SK-N-SH (cell line): ENCODE measurements around the gene MKRN2. TPM values are rescaled to one million over a fixed set of nuclear protein-coding genes. Genes with fewer than 3 reads are reported as not detected.
"Not testable (repeated sequence)": the region's sequence is repeated elsewhere in the genome, so short reads cannot be mapped to it uniquely, and the experiment has no call there.

Experiments used
- CTCF ChIA-PET: fragments of 300-600, 350-600 bp; formaldehyde crosslinking; extraction: SDS; loops from one replicate; lab custom pipeline; 2021; lab: Yijun Ruan, JAX
- POLR2A ChIA-PET: fragments of 350-600 bp; sonication (Branson Sonifier 250); formaldehyde crosslinking; extraction: SDS; loops from one replicate; lab custom pipeline; 2020; ENCODE audit warnings: antibody characterized with exemption, inconsistent platforms; lab: Yijun Ruan, JAX
- DNase-seq: peaks from one replicate; pipeline ENCODE4 v3.0.0; 2012
- H2AFZ ChIP-seq: fragments of 200-600 bp; sonication (generic); 2 replicates; pipeline ENCODE4 v1.8.1; 2016; ENCODE audit warnings: antibody characterized with exemption, mild to moderate bottlenecking, low read depth
- H3F3A ChIP-seq: fragments of 200-600 bp; sonication (generic); replicated peaks from 2 replicates; pipeline ENCODE3; 2016; ENCODE audit warnings: antibody characterized with exemption, mild to moderate bottlenecking; ENCODE audit not compliant: insufficient read depth
- H3K27ac ChIP-seq, 2 experiments: fragments of 200-500 bp in 1 of 2; fragments of 200-600 bp in 1 of 2; sonication (Bioruptor generic) in 1 of 2; sonication (generic), shearing (Covaris generic) in 1 of 2; 2 replicates each; pipeline versions ENCODE4 v1.5.1 to v1.6.1; 2014 to 2016; ENCODE audit warnings: low read depth in 2 of 2, inconsistent platforms in 1 of 2, low read length in 1 of 2, mild to moderate bottlenecking in 1 of 2, mixed read lengths in 1 of 2
- H3K27me3 ChIP-seq: fragments of 200-600 bp; sonication (generic), shearing (Covaris generic); 2 replicates; pipeline ENCODE4 v1.6.1; 2016; ENCODE audit warnings: mixed run types; ENCODE audit not compliant: insufficient read depth
- H3K36me3 ChIP-seq, 2 experiments: fragments of 200-500 bp in 1 of 2; fragments of 200-600 bp in 1 of 2; sonication (Bioruptor generic) in 1 of 2; sonication (generic) in 1 of 2; replicated peaks in 1 of 2; 2 replicates each; pipeline versions ENCODE3 to v1.5.1; 2014 to 2016; ENCODE audit warnings: low read length in 1 of 2, mild to moderate bottlenecking in 1 of 2; ENCODE audit not compliant: insufficient read depth in 2 of 2, control insufficient read depth in 1 of 2
- H3K4me1 ChIP-seq, 2 experiments: fragments of 200-500 bp in 1 of 2; fragments of 200-600 bp in 1 of 2; sonication (Bioruptor generic) in 1 of 2; sonication (generic), shearing (Covaris generic) in 1 of 2; 2 replicates each; pipeline versions ENCODE4 v1.5.1 to v1.6.1; 2014 to 2016; ENCODE audit warnings: low read depth in 1 of 2, low read length in 1 of 2, mixed run types in 1 of 2; ENCODE audit not compliant: insufficient read depth in 2 of 2, control insufficient read depth in 1 of 2
- H3K4me2 ChIP-seq: fragments of 200-600 bp; sonication (generic), shearing (Covaris generic); 2 replicates; pipeline ENCODE4 v1.6.1; 2017; ENCODE audit warnings: mixed run types
- H3K4me3 ChIP-seq, 2 experiments: fragments of 200-500 bp in 1 of 2; fragments of 200-600 bp in 1 of 2; sonication (Bioruptor generic) in 1 of 2; sonication (generic), shearing (Covaris generic) in 1 of 2; 2 replicates each; pipeline versions ENCODE4 v1.5.1 to v1.8.1; 2014 to 2016; ENCODE audit warnings: low read depth in 2 of 2, inconsistent platforms in 1 of 2, low read length in 1 of 2, mild to moderate bottlenecking in 1 of 2, mixed read lengths in 1 of 2, moderate library complexity in 1 of 2
- H3K79me2 ChIP-seq: fragments of 200-600 bp; sonication (generic); 2 replicates; pipeline ENCODE4 v1.8.1; 2017; ENCODE audit warnings: mild to moderate bottlenecking; ENCODE audit not compliant: insufficient read depth
- H3K9ac ChIP-seq: fragments of 200-600 bp; sonication (generic); 2 replicates; pipeline ENCODE4 v1.6.1; 2017; ENCODE audit warnings: mixed run types
- H3K9me2 ChIP-seq: fragments of 200-600 bp; sonication (generic); 2 replicates; pipeline ENCODE4 v1.6.1; 2017; ENCODE audit warnings: mixed run types
- H3K9me3 ChIP-seq: fragments of 200-600 bp; sonication (generic); 2 replicates; pipeline ENCODE4 v1.6.1; 2017; ENCODE audit warnings: mixed run types, mild to moderate bottlenecking, moderate library complexity
- H4K20me1 ChIP-seq: fragments of 200-600 bp; sonication (generic); 2 replicates; pipeline ENCODE4 v1.6.1; 2017; ENCODE audit warnings: mild to moderate bottlenecking, mixed run types; ENCODE audit not compliant: insufficient read depth
- CHD2 ChIP-seq: fragments of 150-350 bp; IDR thresholded peaks from 2 replicates; pipeline ENCODE4 v1.6.1; 2018; ENCODE audit warnings: low read length; ENCODE audit not compliant: partially characterized antibody
- ELF1 ChIP-seq: IDR thresholded peaks from 2 replicates; pipeline ENCODE4 v1.4.0; 2012
- EP300 ChIP-seq, 2 experiments: IDR thresholded peaks; 2 replicates each; pipeline versions ENCODE4 v1.4.0 to v1.6.1; 2012; ENCODE audit warnings: borderline replicate concordance in 1 of 2, low read depth in 1 of 2, low read length in 1 of 2
- FOXM1 ChIP-seq: IDR thresholded peaks from 2 replicates; pipeline ENCODE4 v1.4.0; 2012; ENCODE audit warnings: low read depth, mild to moderate bottlenecking
- GABPA ChIP-seq: IDR thresholded peaks from 2 replicates; pipeline ENCODE4 v1.4.0; 2012; ENCODE audit warnings: low read depth, mild to moderate bottlenecking
- JUND ChIP-seq: IDR thresholded peaks from 2 replicates; pipeline ENCODE4 v1.4.0; 2012
- MEF2A ChIP-seq: IDR thresholded peaks from 2 replicates; pipeline ENCODE4 v1.4.0; 2012; ENCODE audit warnings: low read depth, borderline replicate concordance
- MXI1 ChIP-seq: IDR thresholded peaks from 2 replicates; pipeline ENCODE4 v1.6.1; 2012; ENCODE audit warnings: mild to moderate bottlenecking, low read depth, low read length, improper control_type of control experiment
- NFIC ChIP-seq: IDR thresholded peaks from 2 replicates; pipeline ENCODE4 v1.4.0; 2012; ENCODE audit warnings: borderline replicate concordance
- NRF1 ChIP-seq: IDR thresholded peaks from 2 replicates; pipeline ENCODE4 v1.6.1; 2012; ENCODE audit warnings: low read depth, mild to moderate bottlenecking, low read length
- RCOR1 ChIP-seq: fragments of 150-350 bp; IDR thresholded peaks from 2 replicates; pipeline ENCODE4 v1.6.1; 2017; ENCODE audit warnings: antibody characterized with exemption, low read length
- RXRA ChIP-seq: IDR thresholded peaks from 2 replicates; pipeline ENCODE4 v1.4.0; 2012; ENCODE audit warnings: low read depth, mild to moderate bottlenecking, borderline replicate concordance
- SIN3A ChIP-seq: IDR thresholded peaks from 2 replicates; pipeline ENCODE4 v1.6.1; 2012; ENCODE audit warnings: low read depth, mild to moderate bottlenecking, low read length, moderate library complexity, borderline replicate concordance
- SMC3 ChIP-seq: IDR thresholded peaks from 2 replicates; pipeline ENCODE4 v1.6.1; 2012; ENCODE audit warnings: low read depth, low read length, improper control_type of control experiment
- YY1 ChIP-seq: IDR thresholded peaks from 2 replicates; pipeline ENCODE4 v1.4.0; 2012; ENCODE audit warnings: low read depth, mild to moderate bottlenecking
- WGBS: methylation state at CpG from one replicate; pipeline ENCODE4 v1.1.6; 2017; ENCODE audit warnings: low lambda C conversion rate; 5-methylcytosine and 5-hydroxymethylcytosine counted together
- polyA plus RNA-seq, 3 experiments: library from polyadenylated mRNA; depleted of rRNA; stranded (reverse); fragments of >200 nt; gene quantifications; 2 replicates each; pipeline ENCODE4 v1.2.3, GENCODE V29; 2012
- TF ChIP-seq, protein P1 (sequence below): IDR thresholded peaks from 2 replicates; pipeline ENCODE4 v1.4.0; 2012; ENCODE audit warnings: low read depth
- TF ChIP-seq, protein P2 (sequence below): IDR thresholded peaks from 2 replicates; pipeline ENCODE4 v1.4.0; 2012; ENCODE audit warnings: low read depth, borderline replicate concordance
- TF ChIP-seq, protein P3 (sequence below): IDR thresholded peaks from 2 replicates; pipeline ENCODE4 v1.4.0; 2012; ENCODE audit warnings: low read depth, borderline replicate concordance

Gene MKRN2
- polyA plus RNA-seq, 1 of the 3 experiments (the other 2 are of a cell fraction): 29.8 TPM

DNA sequence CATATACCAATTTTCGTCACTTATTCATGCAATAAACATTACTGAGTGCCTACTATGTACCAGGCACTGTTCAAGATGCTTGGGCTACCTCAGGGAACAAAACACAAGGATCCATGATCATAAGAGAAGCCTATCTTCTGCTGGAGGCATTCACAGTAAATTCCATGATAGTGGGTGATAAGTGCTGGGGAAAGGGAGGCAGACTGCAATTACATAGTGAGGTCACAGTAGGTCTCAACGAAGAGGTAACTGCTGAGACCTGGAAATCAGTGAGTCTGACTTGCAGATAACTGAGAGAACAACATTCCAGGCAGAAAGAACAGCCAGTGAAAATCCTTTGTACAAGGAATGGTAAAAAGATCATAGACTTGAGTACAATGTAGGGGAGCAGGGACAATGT lies 73.4 kb downstream of the MKRN2 start:
- Histone ChIP-seq H3K4me3 (no peak overlapping the region), H3K36me3 (peaks cover 0 to 8% of the 10 kb centered on the region in 2 experiments), H3K4me1 (peaks cover 11% of the 10 kb centered on the region in 2 experiments; a peak in 3 of 4 replicates), H3K9ac (no peak overlapping the region), H3K9me2 (no peaks in the 10 kb centered on the region), H3K27me3 (no peaks in the 10 kb centered on the region), H3K27ac (peak overlapping the region in 1 of 2 experiments; percentile 25; a peak in 1 of 4 replicates), H3F3A (peaks cover 14% of the 10 kb centered on the region), H3K79me2 (peaks cover 100% of the 10 kb centered on the region), H4K20me1 (peaks cover 94% of the 10 kb centered on the region), H2AFZ (no peak overlapping the region), H3K4me2 (no peak overlapping the region), H3K9me3 (no peaks in the 10 kb centered on the region)
- DNase-seq: no peak
- TF ChIP-seq RCOR1 (no peak), RXRA (no peak), NFIC (no peak), YY1 (no peak), MXI1 (no peak), MEF2A (no peak), FOXM1 (no peak), CHD2 (no peak), GABPA (no peak), SMC3 (no peak), SIN3A (no peak), NRF1 (no peak), JUND (no peak), EP300 (IDR thresholded peaks at IDR 0.05; ENCODE audit: borderline replicate concordance in 1 of 2, low read depth in 1 of 2, low read length in 1 of 2) (no peak), ELF1 (no peak)
- TF ChIP-seq, protein P1, sequence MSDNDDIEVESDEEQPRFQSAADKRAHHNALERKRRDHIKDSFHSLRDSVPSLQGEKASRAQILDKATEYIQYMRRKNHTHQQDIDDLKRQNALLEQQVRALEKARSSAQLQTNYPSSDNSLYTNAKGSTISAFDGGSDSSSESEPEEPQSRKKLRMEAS: no peak
- TF ChIP-seq, protein P2, sequence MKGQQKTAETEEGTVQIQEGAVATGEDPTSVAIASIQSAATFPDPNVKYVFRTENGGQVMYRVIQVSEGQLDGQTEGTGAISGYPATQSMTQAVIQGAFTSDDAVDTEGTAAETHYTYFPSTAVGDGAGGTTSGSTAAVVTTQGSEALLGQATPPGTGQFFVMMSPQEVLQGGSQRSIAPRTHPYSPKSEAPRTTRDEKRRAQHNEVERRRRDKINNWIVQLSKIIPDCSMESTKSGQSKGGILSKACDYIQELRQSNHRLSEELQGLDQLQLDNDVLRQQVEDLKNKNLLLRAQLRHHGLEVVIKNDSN: no peak
- TF ChIP-seq, protein P3, sequence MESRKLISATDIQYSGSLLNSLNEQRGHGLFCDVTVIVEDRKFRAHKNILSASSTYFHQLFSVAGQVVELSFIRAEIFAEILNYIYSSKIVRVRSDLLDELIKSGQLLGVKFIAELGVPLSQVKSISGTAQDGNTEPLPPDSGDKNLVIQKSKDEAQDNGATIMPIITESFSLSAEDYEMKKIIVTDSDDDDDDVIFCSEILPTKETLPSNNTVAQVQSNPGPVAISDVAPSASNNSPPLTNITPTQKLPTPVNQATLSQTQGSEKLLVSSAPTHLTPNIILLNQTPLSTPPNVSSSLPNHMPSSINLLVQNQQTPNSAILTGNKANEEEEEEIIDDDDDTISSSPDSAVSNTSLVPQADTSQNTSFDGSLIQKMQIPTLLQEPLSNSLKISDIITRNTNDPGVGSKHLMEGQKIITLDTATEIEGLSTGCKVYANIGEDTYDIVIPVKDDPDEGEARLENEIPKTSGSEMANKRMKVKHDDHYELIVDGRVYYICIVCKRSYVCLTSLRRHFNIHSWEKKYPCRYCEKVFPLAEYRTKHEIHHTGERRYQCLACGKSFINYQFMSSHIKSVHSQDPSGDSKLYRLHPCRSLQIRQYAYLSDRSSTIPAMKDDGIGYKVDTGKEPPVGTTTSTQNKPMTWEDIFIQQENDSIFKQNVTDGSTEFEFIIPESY: no peak
- POLR2A ChIA-PET: no interaction called here
- CTCF ChIA-PET: no interaction called here
- WGBS: 92% methylated on average over 2 of the region's 2 CpGs

DNA sequence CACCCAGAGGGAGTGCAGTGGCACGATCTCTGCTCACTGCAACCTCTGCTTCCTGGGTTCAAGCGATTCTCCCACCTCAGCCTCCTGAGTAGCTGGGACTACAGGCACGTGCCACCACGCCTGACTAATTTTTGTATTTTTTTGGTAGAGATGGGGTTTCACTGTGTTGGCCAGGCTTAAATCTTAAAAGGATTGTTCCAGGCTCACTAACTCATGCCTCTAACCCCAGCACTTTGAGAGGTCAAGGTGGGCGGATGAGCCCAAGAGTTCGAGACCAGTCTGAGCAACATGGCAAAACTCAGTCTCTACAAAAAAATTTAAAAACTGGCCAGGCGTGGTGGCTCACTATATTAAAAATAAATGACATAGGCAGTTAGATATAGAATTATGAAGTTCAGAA lies 74.0 kb downstream of the MKRN2 start:
- 95% methylated on average over 7 of the region's 7 CpGs for WGBS
- H3K9me2 ChIP-seq, H3K27ac ChIP-seq, CTCF ChIA-PET, H3K4me2 ChIP-seq, H3K36me3 ChIP-seq, POLR2A ChIA-PET, H3K27me3 ChIP-seq, H2AFZ ChIP-seq, H3K9ac ChIP-seq, DNase-seq, H3K4me3 ChIP-seq, H3K9me3 ChIP-seq: not testable (repeated sequence)
- Histone ChIP-seq H4K20me1 (peaks cover 90% of the 10 kb centered on the region), H3F3A (peaks cover 14% of the 10 kb centered on the region), H3K79me2 (peaks cover 100% of the 10 kb centered on the region), H3K4me1 (peaks cover 11% of the 10 kb centered on the region in 2 experiments; a peak in 3 of 4 replicates)
